Measurements from ENCODE around the gene FOXK1.

GRCh38 chr7:4785371-4785770 lies 103.3 kb downstream of the FOXK1 start:
- no peak for TF ChIP-seq CTCF (IDR thresholded peaks at IDR 0.05)
- no peak for TF ChIP-seq POLR2A (IDR thresholded peaks at IDR 0.05)
- TF ChIP-seq EP300 (IDR thresholded peaks at IDR 0.05): no peak

Measured in ovary (tissue), 3 donors.